ENCODE measurements around the gene HAPLN1. TPM values are rescaled to one million over a fixed set of nuclear protein-coding genes. Genes with fewer than 3 reads are reported as not detected.

Gene HAPLN1
- total and polyA plus RNA-seq, 10 of the 15 experiments (the other 5 are each of a cell fraction or from before 2014, with no cell fraction given) = 0.05 to 0.21 (median 0.17) TPM; not detected in 2

- no TSS peak for BruUV-seq (replicated peaks)
- no peak overlapping the region for H3K9ac ChIP-seq (ENCODE audit: control insufficient read depth, insufficient read depth, low read length)
- SMC1A ChIA-PET (ENCODE audit: uncharacterized antibody, unreplicated experiment) = interaction anchor here (0.6 kb wide), 1 partner anchor 25 kb away, joined by 3 read pairs; no protein-coding TSS in a partner anchor
- FAIRE-seq (no peak), ATAC-seq (no peak), DNase-seq (ENCODE audit: low read depth, low spot score) (no peak)
- 59% methylated on average over 1 of the region's 1 CpG for WGBS (ENCODE audit: insufficient coverage, insufficient replicate concordance, low lambda C conversion rate, missing lambda C conversion rate)
- POLR2A ChIA-PET = no interaction called here
- RAD21 ChIA-PET (ENCODE audit: unreplicated experiment) = no interaction called here
- H3K79me2 ChIP-seq (ENCODE audit: control insufficient read depth, insufficient read depth, low read length) = no peaks in the 10 kb centered on the region
- in situ Hi-C loops (cut with MboI) (no loop called here), intact Hi-C loops (cut with micrococcal nuclease; ENCODE audit: unreplicated experiment) (no loop called here)
- no peak overlapping the region for H2AFZ ChIP-seq (ENCODE audit: control insufficient read depth, low read depth, low read length)
- no peaks in the 10 kb centered on the region for H4K20me1 ChIP-seq (ENCODE audit: control insufficient read depth, insufficient read depth)
- TF ChIP-seq SMAD1 (IDR thresholded peaks at IDR 0.05; ENCODE audit: low read depth, partially characterized antibody) (no peak), RB1 (IDR thresholded peaks at IDR 0.05; ENCODE audit: borderline replicate concordance) (no peak), MTA2 (IDR thresholded peaks at IDR 0.05; ENCODE audit: low read depth) (no peak), REST (IDR thresholded peaks at IDR 0.05; ENCODE audit: low read depth, low read length) (no peak), ZSCAN29 (IDR thresholded peaks at IDR 0.05) (no peak), CBX3 (IDR thresholded peaks at IDR 0.05; ENCODE audit: borderline replicate concordance, low read depth) (no peak), BRCA1 (IDR thresholded peaks at IDR 0.05; ENCODE audit: low read depth, low read length) (no peak), SREBF1 (IDR thresholded peaks at IDR 0.05; ENCODE audit: low read length) (no peak), POLR2AphosphoS5 (IDR thresholded peaks at IDR 0.05; ENCODE audit: low read length) (no peak), CBX5 (IDR thresholded peaks at IDR 0.05; ENCODE audit: low read depth) (no peak), SIX5 (IDR thresholded peaks at IDR 0.05; ENCODE audit: low read depth, low read length, severe bottlenecking) (no peak), PAX8 (IDR thresholded peaks at IDR 0.05) (no peak), ZBED1 (IDR thresholded peaks at IDR 0.05; ENCODE audit: borderline replicate concordance) (no peak), SIN3A (IDR thresholded peaks at IDR 0.05; ENCODE audit: low read depth, low read length) (no peak), CHD4 (IDR thresholded peaks at IDR 0.05) (no peak), ELK1 (IDR thresholded peaks at IDR 0.05; ENCODE audit: low read depth, low read length) (no peak), MAX (IDR thresholded peaks at IDR 0.05; ENCODE audit: low read depth, low read length) (no peak), BCL3 (IDR thresholded peaks at IDR 0.05; ENCODE audit: borderline replicate concordance, insufficient read depth, low read depth, low read length, poor library complexity, severe bottlenecking) (no peak)
- H3K27ac ChIP-seq (ENCODE audit: control insufficient read depth, insufficient read depth) = no peak overlapping the region
- H3K36me3 ChIP-seq (ENCODE audit: control insufficient read depth in 2 of 2, insufficient read depth in 2 of 2, low read length in 1 of 2) = no peaks in the 10 kb centered on the region
- no peaks in the 10 kb centered on the region for H3K27me3 ChIP-seq (replicated peaks in 1 of 2; ENCODE audit: control insufficient read depth in 2 of 2, insufficient read depth in 2 of 2, low read length in 1 of 2)
- no peaks in the 10 kb centered on the region for H3K4me1 ChIP-seq (ENCODE audit: control insufficient read depth, insufficient read depth, low read length)
- no peak overlapping the region for H3K4me3 ChIP-seq
- no peaks in the 10 kb centered on the region for H3K9me3 ChIP-seq (replicated peaks; ENCODE audit: control insufficient read depth, insufficient read depth, low read length)
- CTCF ChIA-PET = no interaction called here
- no peak overlapping the region for H3K4me2 ChIP-seq (ENCODE audit: control insufficient read depth, insufficient read depth)
These were observed 62.7 kb downstream of the HAPLN1 start for GRCh38 chr5:83657807-83658525.

All from GM12878 (cell line).